Endothelial cell (in vitro differentiated cells): ENCODE results near the gene C3orf33. TPM values are rescaled to one million over a fixed set of nuclear protein-coding genes. Genes with fewer than 3 reads are reported as not detected.
A peak's percentile ranks its signal among the peaks of the same experiment; 100 is the strongest.

Source experiments
- DNase-seq: peaks from one replicate; pipeline ENCODE4 v3.0.0; 2021; ENCODE audit warnings: low spot score
- H3K27ac Mint-ChIP-seq: one replicate; pipeline ENCODE4 v1.8.0; 2021; ENCODE audit warnings: mixed read lengths, inconsistent platforms; ENCODE audit not compliant: unreplicated experiment
- H3K27me3 Mint-ChIP-seq: one replicate; pipeline ENCODE4 v1.8.0; 2021; ENCODE audit warnings: mild to moderate bottlenecking, moderate library complexity, mixed read lengths, inconsistent platforms; ENCODE audit not compliant: unreplicated experiment
- H3K36me3 Mint-ChIP-seq: one replicate; pipeline ENCODE4 v1.8.0; 2021; ENCODE audit warnings: mild to moderate bottlenecking, low read depth, mixed read lengths, inconsistent platforms; ENCODE audit not compliant: unreplicated experiment
- H3K4me1 Mint-ChIP-seq: one replicate; pipeline ENCODE4 v1.8.0; 2021; ENCODE audit warnings: mild to moderate bottlenecking, mixed read lengths, inconsistent platforms; ENCODE audit not compliant: unreplicated experiment
- H3K4me3 Mint-ChIP-seq: one replicate; pipeline ENCODE4 v1.8.0; 2021; ENCODE audit warnings: mild to moderate bottlenecking, mixed read lengths, inconsistent platforms; ENCODE audit not compliant: unreplicated experiment
- H3K9me3 Mint-ChIP-seq: one replicate; pipeline ENCODE4 v1.8.0; 2021; ENCODE audit warnings: mixed read lengths, inconsistent platforms; ENCODE audit not compliant: unreplicated experiment
- CTCF ChIP-seq: fragments of 200-600 bp; sonication (generic); IDR thresholded peaks from one replicate; pipeline ENCODE4 v1.5.0; 2021; ENCODE audit warnings: antibody characterized with exemption; ENCODE audit not compliant: unreplicated experiment
- total RNA-seq: library from RNA; stranded (reverse); fragmentation: NEBNext Ultra II Directional; extraction: Animal tissue kit (Norgen Biotek cat#: 25700); gene quantifications from one replicate; pipeline ENCODE4 v1.2.1, GENCODE V29; 2021; ENCODE audit not compliant: unreplicated experiment

Gene C3orf33
- total RNA-seq, 1 donor from 2014 or later = 1.1 TPM

- H3K36me3 Mint-ChIP-seq = no peaks in the 10 kb centered on the region
- H3K9me3 Mint-ChIP-seq = no peaks in the 10 kb centered on the region
- H3K4me3 Mint-ChIP-seq = peak within 1 kb of the TSS; percentile 93
- peak within 1 kb of the TSS; percentile 57 for H3K27ac Mint-ChIP-seq
- TF ChIP-seq CTCF = no peak
- peaks cover 4% of the 10 kb centered on the region for H3K4me1 Mint-ChIP-seq
- no peaks in the 10 kb centered on the region for H3K27me3 Mint-ChIP-seq
- DNase-seq = peak; percentile 77
These were observed 61.3 kb downstream of the C3orf33 start, which contains the start of gene PLCH1 for GRCh38 chr3:155744626-155745324. Gene PLCH1, minus strand, starts transcription at chr3:155745071. Its CDS starts 40,847 bp downstream, at chr3:155704224.

- Mint-ChIP-seq H3K4me1 (peaks cover 4% of the 10 kb centered on the region), H3K9me3 (no peaks in the 10 kb centered on the region), H3K27me3 (no peaks in the 10 kb centered on the region), H3K36me3 (no peaks in the 10 kb centered on the region), H3K4me3 (peak overlapping the region; percentile 93), H3K27ac (peak overlapping the region; percentile 57)
- DNase-seq = peak; percentile 82
- TF ChIP-seq CTCF = no peak
These were observed 62.0 kb downstream of the C3orf33 start for GRCh38 chr3:155744010-155744625.

- Mint-ChIP-seq H3K4me3 (peak overlapping the region; percentile 93), H3K27ac (peak overlapping the region; percentile 57), H3K27me3 (no peaks in the 10 kb centered on the region), H3K4me1 (peaks cover 4% of the 10 kb centered on the region), H3K36me3 (no peaks in the 10 kb centered on the region), H3K9me3 (no peaks in the 10 kb centered on the region)
- no peak for TF ChIP-seq CTCF
- DNase-seq = no peak
These were observed 62.5 kb downstream of the C3orf33 start for GRCh38 chr3:155743606-155744005.

- H3K27me3 Mint-ChIP-seq = no peaks in the 10 kb centered on the region
- peak overlapping the region; percentile 77 for H3K4me3 Mint-ChIP-seq
- peaks cover 4% of the 10 kb centered on the region for H3K4me1 Mint-ChIP-seq
- no peak for TF ChIP-seq CTCF
- H3K36me3 Mint-ChIP-seq = no peaks in the 10 kb centered on the region
- DNase-seq = no peak
- H3K27ac Mint-ChIP-seq = peak overlapping the region; percentile 10
- H3K9me3 Mint-ChIP-seq = no peaks in the 10 kb centered on the region
These were observed 63.6 kb downstream of the C3orf33 start for GRCh38 chr3:155742349-155742965.

- H3K36me3 Mint-ChIP-seq = no peaks in the 10 kb centered on the region
- TF ChIP-seq CTCF = no peak
- H3K27ac Mint-ChIP-seq = no peak overlapping the region
- no peak for DNase-seq
- H3K4me3 Mint-ChIP-seq = no peak overlapping the region
- no peaks in the 10 kb centered on the region for H3K9me3 Mint-ChIP-seq
- no peaks in the 10 kb centered on the region for H3K27me3 Mint-ChIP-seq
- H3K4me1 Mint-ChIP-seq = peaks cover 4% of the 10 kb centered on the region
These were observed 64.5 kb downstream of the C3orf33 start for GRCh38 chr3:155741603-155742002.
